OCI-LY7 (cell line): ENCODE data around the gene EIF3A. TPM values are rescaled to one million over a fixed set of nuclear protein-coding genes. Genes with fewer than 3 reads are reported as not detected.

Experiments used
- BruUV-seq: library from RNA; stranded (reverse); fragments of 400-500 nt; replicated peaks from 2 replicates; lab custom pipeline; 2021; lab: Mats Ljungman, UMichigan
- CTCF ChIA-PET: fragments of 300-600 bp; sonication (Branson Sonifier 250); formaldehyde crosslinking; loops from one replicate; lab custom pipeline; 2022; ENCODE audit warnings: antibody characterized with exemption; ENCODE audit not compliant: unreplicated experiment; lab: Charles Lee
- POLR2A ChIA-PET: fragments of 300-600 bp; sonication (Branson Sonifier 250); formaldehyde crosslinking; loops from one replicate; lab custom pipeline; 2022; ENCODE audit warnings: antibody characterized with exemption; lab: Charles Lee
- DNase-seq: peaks from one replicate; pipeline ENCODE4 v3.0.0-alpha.2; 2015; ENCODE audit warnings: low spot score
- H2AFZ ChIP-seq: fragments of 200-600 bp; sonication (generic), shearing (Covaris generic); 2 replicates; pipeline ENCODE4 v1.6.1; 2014; ENCODE audit warnings: mild to moderate bottlenecking, antibody characterized with exemption, low read length, moderate library complexity
- H3K27ac ChIP-seq: fragments of 200-600 bp; sonication (generic); 2 replicates; pipeline ENCODE4 v1.5.1; 2014; ENCODE audit warnings: mixed run types, low read depth, mild to moderate bottlenecking, moderate library complexity, low read length, inconsistent platforms; ENCODE audit not compliant: poor library complexity, severe bottlenecking
- H3K36me3 ChIP-seq: fragments of 200-600 bp; sonication (generic); 2 replicates; pipeline ENCODE4 v1.6.1; 2014; ENCODE audit warnings: mild to moderate bottlenecking, antibody characterized with exemption, low read length, moderate library complexity, mixed read lengths; ENCODE audit not compliant: insufficient read depth
- H3K4me1 ChIP-seq: fragments of 200-600 bp; sonication (generic); 2 replicates; pipeline ENCODE4 v1.5.1; 2014; ENCODE audit warnings: mild to moderate bottlenecking, low read length; ENCODE audit not compliant: insufficient read depth, poor library complexity, severe bottlenecking
- H3K4me2 ChIP-seq: fragments of 200-600 bp; sonication (generic); 2 replicates; pipeline ENCODE4 v1.6.1; 2014; ENCODE audit warnings: mild to moderate bottlenecking, low read length
- H3K4me3 ChIP-seq: fragments of 200-600 bp; sonication (generic); 2 replicates; pipeline ENCODE4 v1.5.1; 2014; ENCODE audit warnings: mild to moderate bottlenecking, low read depth, low read length; ENCODE audit not compliant: poor library complexity, severe bottlenecking
- H3K79me2 ChIP-seq: fragments of 200-600 bp; sonication (generic); 2 replicates; pipeline ENCODE4 v1.6.1; 2016; ENCODE audit warnings: low read depth, mild to moderate bottlenecking, low read length, moderate library complexity, mixed read lengths; ENCODE audit not compliant: insufficient read depth
- H3K9me2 ChIP-seq: fragments of 200-600 bp; sonication (generic); 2 replicates; pipeline ENCODE4 v1.6.1; 2016; ENCODE audit warnings: mild to moderate bottlenecking, low read length, mixed read lengths; ENCODE audit not compliant: insufficient read depth
- H3K9me3 ChIP-seq: fragments of 200-600 bp; sonication (generic); 2 replicates; pipeline ENCODE4 v1.6.1; 2014; ENCODE audit warnings: mild to moderate bottlenecking, mixed run types, low read length, mixed read lengths
- H4K20me1 ChIP-seq: fragments of 200-600 bp; sonication (generic); 2 replicates; pipeline ENCODE4 v1.6.1; 2014; ENCODE audit warnings: mild to moderate bottlenecking, antibody characterized with exemption, low read length, moderate library complexity, mixed read lengths; ENCODE audit not compliant: insufficient read depth
- CTCF ChIP-seq: fragments of 200-600 bp; sonication (generic); conservative IDR thresholded peaks from 2 replicates; pipeline ENCODE4 v1.5.1; 2014; ENCODE audit warnings: mild to moderate bottlenecking, antibody characterized with exemption, low read length, moderate library complexity, mixed read lengths
- EZH2phosphoT487 ChIP-seq: fragments of 200-600 bp; sonication (generic); IDR thresholded peaks from 2 replicates; pipeline ENCODE4 v1.6.1; 2018; ENCODE audit warnings: low read depth, borderline replicate concordance, mild to moderate bottlenecking, mixed run types, antibody characterized with exemption, low read length, moderate library complexity, mixed read lengths
- intact Hi-C: fragments of 100-400 bp; cut with micrococcal nuclease; formaldehyde crosslinking; loops from one replicate; pipeline ENCODE4 v1.10.0; 2022; ENCODE audit not compliant: unreplicated experiment
- total RNA-seq, 2 experiments: library from RNA; depleted of rRNA in 1 of 2; stranded (reverse); fragments of >200 nt in 1 of 2; shearing (Covaris generic) in 1 of 2; gene quantifications; 2 replicates each; pipeline ENCODE4 v1.2.3, GENCODE V29; 2014 to 2022

EIF3A gene
- total RNA-seq, 2 experiments from 2014 or later = 83.0 to 171 TPM

- no peak for DNase-seq
- Histone ChIP-seq H3K4me1 (peaks cover 7% of the 10 kb centered on the region), H3K27ac (no peak overlapping the region), H3K9me2 (no peaks in the 10 kb centered on the region), H4K20me1 (no peaks in the 10 kb centered on the region), H3K79me2 (no peaks in the 10 kb centered on the region), H3K9me3 (no peaks in the 10 kb centered on the region), H2AFZ (no peak overlapping the region), H3K4me2 (no peak overlapping the region), H3K36me3 (no peaks in the 10 kb centered on the region), H3K4me3 (no peak overlapping the region)
- BruUV-seq = no TSS peak
- ChIA-PET POLR2A (no interaction called here), CTCF (no interaction called here)
- TF ChIP-seq EZH2phosphoT487 (no peak), CTCF (no peak)
- intact Hi-C loops = loop anchor here (5.0 kb wide), 1 partner anchor 268 kb away; no protein-coding TSS in a partner anchor
Measured at GRCh38 chr10:119024882-119025281, 55.7 kb downstream of the EIF3A start.

- H3K36me3 ChIP-seq = no peaks in the 10 kb centered on the region
- H2AFZ ChIP-seq = no peak overlapping the region
- TF ChIP-seq EZH2phosphoT487 = no peak
- no peak for TF ChIP-seq CTCF
- no peak for DNase-seq
- ChIA-PET POLR2A (no interaction called here), CTCF (no interaction called here)
- H4K20me1 ChIP-seq = no peaks in the 10 kb centered on the region
- intact Hi-C loops = no loop called here
- no peak overlapping the region for H3K4me2 ChIP-seq
- H3K4me1 ChIP-seq = no peaks in the 10 kb centered on the region
- H3K79me2 ChIP-seq = no peaks in the 10 kb centered on the region
- no TSS peak for BruUV-seq
- no peak overlapping the region for H3K4me3 ChIP-seq
- H3K27ac ChIP-seq = no peak overlapping the region
- H3K9me2 ChIP-seq = no peaks in the 10 kb centered on the region
- H3K9me3 ChIP-seq = no peaks in the 10 kb centered on the region
Measured at GRCh38 chr10:119023553-119023868, 57.1 kb downstream of the EIF3A start.

- Histone ChIP-seq H3K79me2 (no peaks in the 10 kb centered on the region), H3K27ac (no peak overlapping the region), H3K9me2 (no peaks in the 10 kb centered on the region), H3K36me3 (no peaks in the 10 kb centered on the region), H2AFZ (no peak overlapping the region), H3K9me3 (no peaks in the 10 kb centered on the region), H3K4me2 (no peak overlapping the region), H3K4me3 (no peak overlapping the region), H4K20me1 (no peaks in the 10 kb centered on the region), H3K4me1 (no peaks in the 10 kb centered on the region)
- TF ChIP-seq EZH2phosphoT487 (no peak), CTCF (no peak)
- intact Hi-C loops = no loop called here
- ChIA-PET CTCF (no interaction called here), POLR2A (no interaction called here)
- DNase-seq = no peak
- no TSS peak for BruUV-seq
Measured at GRCh38 chr10:119022846-119023552, 57.6 kb downstream of the EIF3A start.
